Liver (tissue), 9 donors: ENCODE results near the gene LHX8. TPM values are rescaled to one million over a fixed set of nuclear protein-coding genes. Genes with fewer than 3 reads are reported as not detected.

Experiments
- DNase-seq: peaks from one replicate; pipeline ENCODE4 v3.0.0-alpha.2; 2017; ENCODE audit warnings: low spot score
- H3K27ac ChIP-seq, 2 donors: one replicate each; pipeline ENCODE4 v1.7.0; 2013; ENCODE audit warnings: inconsistent platforms in 2 of 2, low read length in 2 of 2, control low read depth in 1 of 2, low read depth in 1 of 2, mild to moderate bottlenecking in 1 of 2
- H3K27me3 ChIP-seq, 4 donors: one replicate each; pipeline versions ENCODE4 v1.6.1 to v1.7.0; 2013; ENCODE audit warnings: low read length in 3 of 4, inconsistent platforms in 1 of 4, mild to moderate bottlenecking in 1 of 4, moderate library complexity in 1 of 4; ENCODE audit not compliant: control insufficient read depth in 4 of 4, insufficient read depth in 4 of 4
- H3K36me3 ChIP-seq, 4 donors: one replicate each; pipeline versions ENCODE4 v1.6.1 to v1.7.0; 2013; ENCODE audit warnings: low read length in 3 of 4, mild to moderate bottlenecking in 3 of 4, low read depth in 1 of 4, moderate library complexity in 1 of 4; ENCODE audit not compliant: control insufficient read depth in 4 of 4, insufficient read depth in 3 of 4
- H3K4me1 ChIP-seq, 4 donors: one replicate each; pipeline versions ENCODE4 v1.6.1 to v1.7.0; 2013; ENCODE audit warnings: low read length in 3 of 4, mild to moderate bottlenecking in 3 of 4, moderate library complexity in 1 of 4; ENCODE audit not compliant: control insufficient read depth in 4 of 4, insufficient read depth in 4 of 4
- H3K4me3 ChIP-seq, 3 donors: one replicate each; pipeline versions ENCODE4 v1.6.1 to v1.7.0; 2013; ENCODE audit warnings: low read length in 3 of 3, control low read depth in 1 of 3, low read depth in 1 of 3, mild to moderate bottlenecking in 1 of 3
- H3K9ac ChIP-seq, 2 donors: one replicate each; pipeline ENCODE4 v1.7.0; 2013; ENCODE audit warnings: low read length in 2 of 2, mild to moderate bottlenecking in 2 of 2, moderate library complexity in 2 of 2, control low read depth in 1 of 2, low read depth in 1 of 2
- H3K9me3 ChIP-seq, 4 donors: one replicate each; pipeline versions ENCODE4 v1.6.1 to v1.7.0; 2013; ENCODE audit warnings: low read length in 3 of 4; ENCODE audit not compliant: control insufficient read depth in 4 of 4
- ATF3 ChIP-seq: IDR thresholded peaks from 2 replicates; pipeline ENCODE4 v1.6.1; 2016; ENCODE audit warnings: antibody characterized with exemption
- EGR1 ChIP-seq, 2 donors: IDR thresholded peaks; 2 replicates each; pipeline ENCODE4 v1.6.1; 2016 to 2018; ENCODE audit warnings: antibody characterized with exemption in 2 of 2, low read depth in 2 of 2
- FOXA1 ChIP-seq: IDR thresholded peaks from 2 replicates; pipeline ENCODE4 v1.6.1; 2016; ENCODE audit warnings: antibody characterized with exemption
- GABPA ChIP-seq, 2 donors: IDR thresholded peaks in 1 of 2; conservative IDR thresholded peaks in 1 of 2; 2 replicates each; pipeline ENCODE4 v1.6.1; 2016; ENCODE audit warnings: antibody characterized with exemption in 2 of 2, mild to moderate bottlenecking in 1 of 2, moderate library complexity in 1 of 2
- HNF4A ChIP-seq, 2 donors: conservative IDR thresholded peaks; 2 replicates each; pipeline ENCODE4 v1.6.1; 2016; ENCODE audit warnings: antibody characterized with exemption in 2 of 2, mild to moderate bottlenecking in 2 of 2
- HNF4G ChIP-seq: IDR thresholded peaks from 2 replicates; pipeline ENCODE4 v1.6.1; 2016; ENCODE audit warnings: antibody characterized with exemption
- JUND ChIP-seq, 2 donors: IDR thresholded peaks; 2 replicates each; pipeline ENCODE4 v1.6.1; 2016; ENCODE audit warnings: antibody characterized with exemption in 2 of 2
- MAX ChIP-seq: IDR thresholded peaks from 2 replicates; pipeline ENCODE4 v1.6.1; 2016; ENCODE audit warnings: antibody characterized with exemption
- NR2F2 ChIP-seq: IDR thresholded peaks from 2 replicates; pipeline ENCODE4 v1.6.1; 2016; ENCODE audit warnings: antibody characterized with exemption
- REST ChIP-seq: IDR thresholded peaks from 2 replicates; pipeline ENCODE4 v1.6.1; 2016; ENCODE audit warnings: antibody characterized with exemption, mild to moderate bottlenecking
- RXRA ChIP-seq, 2 donors: IDR thresholded peaks; 2 replicates each; pipeline ENCODE4 v1.6.1; 2017 to 2018; ENCODE audit warnings: antibody characterized with exemption in 2 of 2, mild to moderate bottlenecking in 1 of 2
- SP1 ChIP-seq: IDR thresholded peaks from 2 replicates; pipeline ENCODE4 v1.6.1; 2018; ENCODE audit warnings: antibody characterized with exemption, mild to moderate bottlenecking
- YY1 ChIP-seq: IDR thresholded peaks from 2 replicates; pipeline ENCODE4 v1.6.1; 2016; ENCODE audit warnings: antibody characterized with exemption, mild to moderate bottlenecking
- WGBS: extraction: QIAGEN DNeasy Blood & Tissue Kit; methylation state at CpG from one replicate; pipeline ENCODE4 v1.1.7; 2013; 5-methylcytosine and 5-hydroxymethylcytosine counted together
- polyA plus RNA-seq, 2 donors: library from polyadenylated mRNA; stranded (reverse) in 1 of 2; unstranded in 1 of 2; fragments of 200-250 nt in 1 of 2; fragments of >200 nt in 1 of 2; fragmentation: Nextera tagmentation in 1 of 2; extraction: Ambion mirVana in 1 of 2; gene quantifications; one replicate each; pipeline versions ENCODE4 v1.2.1 to v1.2.3, GENCODE V29; 2013 to 2015
- total RNA-seq, 2 donors: library from RNA; depleted of rRNA; stranded (reverse); fragments of >200 nt; gene quantifications; one replicate each; pipeline ENCODE4 v1.2.3, GENCODE V29; 2014
- TF ChIP-seq, protein P1 (sequence below): IDR thresholded peaks from 2 replicates; pipeline ENCODE4 v1.6.1; 2016; ENCODE audit warnings: antibody characterized with exemption
- donor health status: healthy.
- donor health status: healthy.
- donor health status: healthy.
- donor health status: healthy.
- donor health status: healthy.

LHX8 gene
- total and polyA plus RNA-seq, 4 donors, result not detected

GRCh38 chr1:75092141-75092540, 42.0 kb upstream of the LHX8 start:
- no peak overlapping the region for H3K4me3 ChIP-seq
- DNase-seq, result no peak
- TF ChIP-seq FOXA1 (no peak), NR2F2 (no peak), RXRA (IDR thresholded peaks at IDR 0.05) (no peak), YY1 (no peak)
- H3K27me3 ChIP-seq, result no peaks in the 10 kb centered on the region
- H3K9me3 ChIP-seq, result peaks cover 0 to 8% (median 0%) of the 10 kb centered on the region in 4 donors
- no peak overlapping the region for H3K27ac ChIP-seq
- no peaks in the 10 kb centered on the region for H3K36me3 ChIP-seq
- no peaks in the 10 kb centered on the region for H3K4me1 ChIP-seq
- 56% methylated on average over 3 of the region's 3 CpGs for WGBS
- H3K9ac ChIP-seq, result no peak overlapping the region

- H3K36me3 ChIP-seq, result no peaks in the 10 kb centered on the region
- TF ChIP-seq JUND (IDR thresholded peaks at IDR 0.05) (no peak), GABPA (IDR thresholded peaks at IDR 0.05 in 1 of 2, conservative IDR thresholded peaks at IDR 0.05 in 1 of 2) (no peak), HNF4G (no peak), NR2F2 (no peak), RXRA (IDR thresholded peaks at IDR 0.05) (no peak), EGR1 (IDR thresholded peaks at IDR 0.05; ENCODE audit: low read depth in 2 of 2) (no peak), ATF3 (no peak), SP1 (no peak), HNF4A (conservative IDR thresholded peaks at IDR 0.05) (no peak), FOXA1 (no peak), REST (no peak)
- TF ChIP-seq, protein P1, sequence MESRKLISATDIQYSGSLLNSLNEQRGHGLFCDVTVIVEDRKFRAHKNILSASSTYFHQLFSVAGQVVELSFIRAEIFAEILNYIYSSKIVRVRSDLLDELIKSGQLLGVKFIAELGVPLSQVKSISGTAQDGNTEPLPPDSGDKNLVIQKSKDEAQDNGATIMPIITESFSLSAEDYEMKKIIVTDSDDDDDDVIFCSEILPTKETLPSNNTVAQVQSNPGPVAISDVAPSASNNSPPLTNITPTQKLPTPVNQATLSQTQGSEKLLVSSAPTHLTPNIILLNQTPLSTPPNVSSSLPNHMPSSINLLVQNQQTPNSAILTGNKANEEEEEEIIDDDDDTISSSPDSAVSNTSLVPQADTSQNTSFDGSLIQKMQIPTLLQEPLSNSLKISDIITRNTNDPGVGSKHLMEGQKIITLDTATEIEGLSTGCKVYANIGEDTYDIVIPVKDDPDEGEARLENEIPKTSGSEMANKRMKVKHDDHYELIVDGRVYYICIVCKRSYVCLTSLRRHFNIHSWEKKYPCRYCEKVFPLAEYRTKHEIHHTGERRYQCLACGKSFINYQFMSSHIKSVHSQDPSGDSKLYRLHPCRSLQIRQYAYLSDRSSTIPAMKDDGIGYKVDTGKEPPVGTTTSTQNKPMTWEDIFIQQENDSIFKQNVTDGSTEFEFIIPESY, result no peak
- H3K4me1 ChIP-seq, result no peaks in the 10 kb centered on the region
- no peak for DNase-seq
- H3K9me3 ChIP-seq, result peaks cover 0 to 3% (median 0%) of the 10 kb centered on the region in 4 donors
- no peak overlapping the region for H3K9ac ChIP-seq
- no peak overlapping the region for H3K27ac ChIP-seq
- no peak overlapping the region for H3K4me3 ChIP-seq
- no peaks in the 10 kb centered on the region for H3K27me3 ChIP-seq
- 60% methylated on average over 1 of the region's 1 CpG for WGBS
These were observed 36.5 kb upstream of the LHX8 start for GRCh38 chr1:75097654-75098053.

DNA sequence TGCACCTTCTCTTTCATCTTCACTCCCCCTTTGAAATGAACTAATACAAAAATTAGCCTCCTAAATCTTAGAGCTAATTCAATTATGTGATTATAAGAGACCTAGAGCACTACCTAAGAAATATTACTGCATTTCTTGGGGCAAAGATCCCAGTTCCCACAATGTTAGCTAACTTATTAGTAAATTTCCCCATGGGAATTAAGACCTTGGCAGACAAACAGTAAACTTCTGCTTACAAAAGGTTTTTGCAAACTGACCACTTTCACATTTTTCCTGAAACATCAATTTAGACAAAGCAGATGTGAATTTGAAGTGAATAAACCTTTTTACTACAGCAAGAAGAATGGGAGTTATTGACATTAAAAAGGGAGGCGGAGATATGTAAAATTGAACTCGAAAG, 34.6 kb upstream of the LHX8 start:
- no peaks in the 10 kb centered on the region for H3K9me3 ChIP-seq
- no peaks in the 10 kb centered on the region for H3K4me1 ChIP-seq
- no peak for DNase-seq
- WGBS, result 78% methylated on average over 2 of the region's 2 CpGs
- H3K9ac ChIP-seq, result no peak overlapping the region
- no peaks in the 10 kb centered on the region for H3K36me3 ChIP-seq
- H3K27ac ChIP-seq, result no peak overlapping the region
- H3K4me3 ChIP-seq, result no peak overlapping the region
- H3K27me3 ChIP-seq, result peaks cover 0 to 4% (median 0%) of the 10 kb centered on the region in 4 donors
- TF ChIP-seq REST (no peak), GABPA (IDR thresholded peaks at IDR 0.05 in 1 of 2, conservative IDR thresholded peaks at IDR 0.05 in 1 of 2) (no peak), MAX (no peak), SP1 (no peak)
- TF ChIP-seq, protein P1, result no peak
